SK-N-DZ (cell line): ENCODE data around the gene ST6GAL1.

Experiments used
- DNase-seq: peaks from one replicate; pipeline ENCODE4 v3.0.0-alpha.2; 2015; ENCODE audit warnings: low spot score

The ST6GAL1 gene

GRCh38 chr3:186915806-186916796 lies 14.2 kb upstream of the ST6GAL1 start:
- DNase-seq = peak; percentile 46

- no peak for DNase-seq
Measured at GRCh38 chr3:186917512-186918312, 12.6 kb upstream of the ST6GAL1 start.

GRCh38 chr3:186920301-186920700 lies 10.0 kb upstream of the ST6GAL1 start:
- no peak for DNase-seq

GRCh38 chr3:186920796-186921195 lies 9.5 kb upstream of the ST6GAL1 start:
- DNase-seq = no peak

GRCh38 chr3:186921578-186921977 lies 8.7 kb upstream of the ST6GAL1 start:
- DNase-seq = peak; percentile 96

- DNase-seq = no peak
Measured at GRCh38 chr3:186922224-186922623, 8.1 kb upstream of the ST6GAL1 start.

GRCh38 chr3:186922790-186923189 lies 7.5 kb upstream of the ST6GAL1 start:
- no peak for DNase-seq

- no peak for DNase-seq
Measured at GRCh38 chr3:186923241-186923640, 7.1 kb upstream of the ST6GAL1 start.

GRCh38 chr3:186925826-186926225 lies 4.5 kb upstream of the ST6GAL1 start:
- DNase-seq = peak; percentile 79

GRCh38 chr3:186929186-186929585 lies 1.1 kb upstream of the ST6GAL1 start:
- no peak for DNase-seq

- DNase-seq = no peak
Measured at GRCh38 chr3:186929685-186930084, 641 bp upstream of the ST6GAL1 start.

- DNase-seq = peak; percentile 82
Measured at GRCh38 chr3:186930641-186931531, 560 bp downstream of the ST6GAL1 start.

GRCh38 chr3:186931532-186932280 lies 1.4 kb downstream of the ST6GAL1 start:
- peak; percentile 40 for DNase-seq

GRCh38 chr3:186932281-186933181 lies 2.2 kb downstream of the ST6GAL1 start:
- DNase-seq = no peak

GRCh38 chr3:186933816-186934215 lies 3.5 kb downstream of the ST6GAL1 start:
- DNase-seq = no peak

GRCh38 chr3:186935133-186935532 lies 4.8 kb downstream of the ST6GAL1 start:
- no peak for DNase-seq

GRCh38 chr3:186937017-186937875 lies 6.9 kb downstream of the ST6GAL1 start:
- no peak for DNase-seq

- DNase-seq = no peak
Measured at GRCh38 chr3:186938716-186939115, 8.4 kb downstream of the ST6GAL1 start.

- DNase-seq = no peak
Measured at GRCh38 chr3:186939536-186939935, 9.2 kb downstream of the ST6GAL1 start.
